Glomerular endothelial cell (primary cell): ENCODE results near the gene DIP2B. TPM values are rescaled to one million over a fixed set of nuclear protein-coding genes. Genes with fewer than 3 reads are reported as not detected.
A peak's percentile ranks its signal among the peaks of the same experiment; 100 is the strongest.

Experiments used
- DNase-seq: peaks from one replicate; pipeline ENCODE4 v3.0.0-alpha.2; 2011; ENCODE audit warnings: low read depth, low spot score; ENCODE audit errors: extremely low read depth
- total RNA-seq: library from RNA; depleted of rRNA; stranded (reverse); fragments of >200 nt; gene quantifications from 2 replicates; pipeline ENCODE4 v1.2.3, GENCODE V29; 2015

The DIP2B gene
- total RNA-seq, 1 donor from 2014 or later = 33.7 TPM

DNA sequence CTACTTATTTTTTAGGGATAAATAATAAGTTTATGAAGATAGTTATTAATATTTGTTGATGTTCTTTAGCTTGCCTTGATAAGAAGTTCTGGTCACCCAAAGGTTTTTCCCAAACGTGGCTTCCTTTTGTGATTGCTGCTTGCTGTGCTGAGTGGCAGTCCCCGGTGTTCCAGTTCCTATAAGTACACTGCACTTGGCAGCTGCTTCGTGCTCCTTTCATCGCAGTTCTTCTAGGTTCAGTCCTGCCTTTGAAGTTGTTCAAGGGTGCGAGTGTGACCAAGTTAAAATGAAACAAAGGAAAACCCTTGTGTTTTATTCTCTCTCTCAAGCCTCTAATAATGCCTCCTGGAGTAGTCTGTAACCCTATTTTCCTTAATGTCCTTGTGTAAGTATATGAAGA is 130.6 kb downstream of the DIP2B start:
- DNase-seq = no peak

DNA sequence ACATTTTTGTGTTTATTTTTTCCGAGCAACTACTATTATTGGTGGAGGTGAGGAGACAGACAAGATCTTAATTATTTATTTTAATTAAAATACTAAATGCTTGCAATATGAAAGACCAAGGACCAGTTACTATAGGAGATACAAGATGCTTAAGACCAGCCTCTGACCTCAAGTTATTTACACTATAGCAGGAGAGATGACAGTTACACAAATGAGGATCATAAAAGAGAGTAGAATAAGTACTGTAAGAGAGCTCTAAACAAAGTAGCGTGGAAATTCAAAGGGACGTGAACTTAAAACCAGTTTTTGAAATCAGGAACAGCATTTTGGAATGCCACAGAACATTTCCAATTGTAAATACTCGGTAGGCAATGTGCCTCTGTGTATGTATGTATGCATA is 131.1 kb downstream of the DIP2B start:
- DNase-seq = no peak

DNA sequence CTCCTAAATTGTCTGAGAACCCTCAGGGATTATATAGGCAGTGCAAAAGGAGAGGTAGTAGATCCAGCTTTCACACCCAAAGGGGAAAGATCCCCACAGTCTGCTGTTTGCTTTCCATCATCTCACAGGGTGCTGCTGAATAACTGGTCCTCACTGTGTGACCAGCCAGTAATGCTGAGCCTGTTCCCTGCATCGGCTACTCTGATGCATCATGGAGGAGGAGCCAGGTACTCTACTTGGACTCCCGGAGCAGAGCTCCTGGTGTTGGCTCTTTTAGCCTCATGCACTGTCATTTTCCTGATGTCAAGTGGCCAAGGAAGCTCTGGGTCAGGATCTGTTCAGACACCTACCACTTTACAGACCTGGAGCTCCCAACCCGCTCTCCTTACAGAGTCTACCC is 131.7 kb downstream of the DIP2B start:
- no peak for DNase-seq

DNA sequence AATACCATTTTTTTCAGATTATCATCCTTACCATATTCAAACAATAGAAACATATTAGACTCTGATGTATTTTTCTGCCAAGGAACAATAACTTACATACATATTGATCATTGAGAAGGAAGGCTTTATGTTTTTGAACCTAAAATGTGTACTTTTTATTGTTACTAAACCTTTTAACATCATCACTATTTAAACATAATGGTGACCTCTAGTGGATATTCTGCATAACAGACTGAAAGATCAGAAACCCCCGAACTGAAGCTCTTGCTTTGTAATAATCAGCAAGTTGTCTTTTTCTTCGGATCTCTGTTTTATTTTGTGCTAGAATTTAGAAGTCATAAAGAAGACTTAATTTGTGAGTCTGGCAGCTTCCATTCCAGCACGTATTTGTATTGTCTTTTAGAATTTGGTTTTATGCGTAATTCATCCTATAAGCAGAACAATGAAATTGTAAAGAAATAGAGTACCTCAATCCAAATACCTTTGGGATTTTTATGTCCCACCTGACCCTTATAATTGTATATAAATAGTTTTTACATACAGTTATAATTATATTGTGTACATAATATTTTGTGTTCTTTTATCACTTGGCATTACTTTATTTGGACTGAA is 133.2 kb downstream of the DIP2B start:
- peak; percentile 47 for DNase-seq

DNA sequence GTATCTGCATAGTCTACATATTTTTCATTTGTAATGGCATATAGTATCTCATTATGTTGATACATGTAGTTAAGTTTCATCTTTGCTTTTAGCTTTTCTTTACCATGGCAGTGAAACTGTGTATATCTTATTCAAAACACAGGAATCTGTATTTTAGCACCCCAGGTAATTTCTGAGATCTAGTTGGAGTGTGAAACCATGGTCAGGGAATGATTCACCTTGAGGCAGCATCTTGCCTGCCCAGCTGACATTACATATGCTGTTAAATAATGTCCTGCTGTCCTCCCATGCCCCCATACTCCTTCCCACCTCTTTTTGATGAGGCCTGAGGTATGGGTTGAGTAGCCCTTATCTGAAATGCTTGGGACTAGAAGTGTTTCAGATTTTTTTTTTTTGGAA is 133.7 kb downstream of the DIP2B start:
- DNase-seq = no peak

DNA sequence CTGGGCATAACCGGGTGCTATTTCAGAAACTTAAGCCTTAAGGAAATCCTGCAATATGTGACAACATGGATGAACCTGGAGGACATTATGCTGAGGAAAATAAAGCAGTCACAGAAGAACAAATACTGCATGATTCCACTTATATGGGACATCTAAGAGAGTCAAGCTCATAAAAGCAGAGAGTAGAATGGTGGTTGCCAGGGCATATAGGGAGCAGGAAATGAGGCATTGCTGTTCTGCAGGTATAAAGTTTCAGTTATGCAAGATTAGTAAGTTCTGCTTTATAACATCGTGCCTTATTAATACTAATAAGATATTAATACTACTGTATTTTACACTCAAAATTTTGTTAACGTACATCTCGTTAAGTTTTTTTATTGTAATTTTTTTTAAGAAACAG is 134.9 kb downstream of the DIP2B start:
- no peak for DNase-seq

DNA sequence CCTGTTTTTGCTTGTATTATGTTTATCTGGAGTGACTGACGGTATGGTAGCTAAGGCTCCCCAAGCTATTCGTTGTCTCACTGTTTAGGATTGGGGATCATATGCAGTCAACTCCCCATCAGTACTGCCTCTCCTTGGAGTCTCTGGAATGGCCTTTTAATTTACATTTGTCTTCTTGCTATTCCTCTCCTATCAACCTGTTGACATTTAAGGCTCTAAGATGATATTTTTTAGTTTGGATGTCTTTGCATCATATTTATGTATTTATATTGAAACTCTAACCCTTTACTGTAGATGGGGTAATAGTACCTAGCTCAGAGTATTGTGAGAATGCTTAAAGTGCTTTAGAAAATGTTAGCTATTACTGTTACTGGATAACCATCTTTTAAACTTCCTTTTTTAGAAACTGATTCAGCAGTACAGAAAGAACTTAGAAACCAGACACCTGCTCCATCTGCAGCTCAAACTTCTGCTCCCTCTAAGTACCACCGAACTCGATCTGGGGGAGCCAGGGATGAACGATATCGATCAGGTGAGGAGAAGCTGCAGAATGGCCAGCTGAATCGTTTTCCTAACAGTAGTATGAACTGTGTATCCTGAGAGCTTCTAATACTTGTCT is 135.6 kb downstream of the DIP2B start:
- no peak for DNase-seq

DNA sequence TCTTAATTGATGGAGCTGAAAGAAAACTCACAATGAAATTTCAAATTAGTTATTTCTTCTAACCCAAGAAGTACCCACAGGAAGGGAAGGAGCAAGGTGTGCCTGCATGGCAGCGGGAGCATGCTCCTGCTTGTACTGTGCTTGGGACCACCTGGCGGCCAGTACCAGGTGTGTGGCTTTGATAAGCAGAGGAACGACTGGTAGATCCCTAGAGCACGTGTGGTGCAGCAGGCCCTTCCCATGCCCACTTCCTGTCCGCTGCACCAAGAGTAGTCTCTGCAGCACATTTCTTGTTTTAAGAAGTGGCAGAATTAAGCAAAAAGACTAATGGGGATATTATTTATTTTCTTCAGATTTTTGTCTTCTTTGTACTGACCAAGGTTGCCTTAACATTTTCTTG is 136.8 kb downstream of the DIP2B start:
- DNase-seq = no peak

DNA sequence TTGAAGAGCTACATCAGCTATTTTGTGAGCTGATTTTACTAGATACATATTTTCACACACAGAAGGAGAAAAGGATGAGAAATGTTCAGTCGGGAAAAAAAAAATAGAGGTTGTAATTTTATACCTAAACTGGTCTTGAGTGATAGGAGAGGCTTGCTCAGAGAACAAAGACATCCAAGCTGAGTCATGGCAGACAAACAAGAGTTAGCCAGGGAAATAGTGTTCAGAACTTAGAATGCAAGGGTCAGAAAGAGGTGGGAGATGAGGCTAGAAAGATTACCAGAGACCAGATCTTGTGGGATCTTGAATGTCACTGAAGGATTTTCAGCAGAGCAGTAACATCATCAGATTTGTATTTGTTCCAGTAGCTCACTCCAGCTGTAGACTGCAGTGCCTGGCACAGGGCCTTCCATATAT is 137.3 kb downstream of the DIP2B start:
- DNase-seq = peak; percentile 48

DNA sequence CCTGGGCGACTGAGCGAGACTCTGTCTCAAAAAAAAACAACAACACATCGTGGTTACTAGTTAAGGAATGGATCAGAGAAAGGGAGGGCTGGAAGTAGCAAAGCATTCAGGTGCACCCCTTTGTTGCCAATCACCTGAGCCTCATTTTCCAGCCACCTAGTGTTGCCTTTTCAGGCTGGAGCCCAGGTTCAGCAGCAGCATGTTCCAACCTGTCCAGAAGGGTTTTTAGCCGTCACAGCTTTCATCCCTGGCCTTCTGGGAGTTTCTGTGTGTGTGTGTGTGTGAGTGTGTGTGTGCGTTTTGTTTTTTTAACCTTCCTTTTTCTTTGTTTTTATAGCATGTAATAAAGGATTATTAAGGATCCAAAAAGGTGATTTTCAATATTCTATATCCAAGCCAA is 138.0 kb downstream of the DIP2B start:
- DNase-seq = no peak

DNA sequence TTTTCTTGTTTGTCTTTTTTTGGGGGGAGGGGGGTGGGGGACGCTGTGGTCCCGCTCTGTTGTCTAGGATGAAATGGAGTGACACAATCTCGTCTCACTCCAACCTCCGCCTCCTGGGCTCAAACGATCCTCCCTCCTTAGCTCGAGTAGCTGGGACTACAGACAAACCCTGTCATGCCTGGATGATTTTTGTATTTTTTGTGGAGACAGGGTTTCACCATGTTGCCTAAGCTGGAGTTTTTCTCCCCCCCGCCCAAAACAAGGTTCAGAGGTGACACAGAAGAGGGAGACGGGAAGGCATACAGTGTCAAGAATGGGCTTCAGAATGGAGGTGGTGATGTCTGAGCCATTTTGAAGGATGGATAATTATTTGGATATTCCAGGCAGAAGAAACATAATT is 142.2 kb downstream of the DIP2B start:
- no peak for DNase-seq

DNA sequence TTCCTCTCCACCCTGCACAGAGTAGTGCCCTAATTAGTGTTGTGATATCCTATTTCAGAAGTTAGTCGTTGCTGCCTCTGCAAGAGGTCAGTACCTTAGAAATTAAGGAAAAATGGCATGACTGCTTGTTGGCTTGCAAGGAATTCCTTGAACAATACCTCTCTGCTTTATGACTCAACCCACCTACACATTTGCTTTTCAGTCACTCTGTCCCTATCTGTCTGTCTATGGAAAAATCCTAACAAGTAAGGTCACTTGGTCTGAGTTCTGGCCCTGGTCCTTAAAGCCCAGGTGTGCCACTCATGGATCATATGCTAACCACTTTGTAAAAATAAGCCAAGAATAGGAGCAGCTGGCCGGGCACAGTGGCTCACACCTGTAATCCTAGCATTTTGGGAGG is 142.7 kb downstream of the DIP2B start:
- DNase-seq = no peak

DNA sequence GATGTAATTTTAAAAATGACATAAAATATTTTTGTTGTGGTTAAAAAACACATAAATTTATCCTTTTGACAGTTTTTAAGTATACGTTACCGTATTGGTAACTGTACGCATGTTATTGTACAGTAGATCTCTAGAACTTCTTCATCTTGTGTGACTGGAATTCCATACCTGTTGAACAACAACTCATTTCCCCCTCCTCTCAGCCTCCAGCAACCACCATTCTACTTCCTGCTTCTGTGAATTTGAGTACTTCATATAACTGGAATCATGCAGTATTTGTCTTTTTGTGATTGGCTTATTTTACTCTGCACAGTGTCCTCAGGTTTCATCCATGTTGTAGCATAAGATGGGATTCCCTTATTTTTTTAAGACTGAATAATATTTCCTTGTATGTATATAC is 145.5 kb downstream of the DIP2B start:
- DNase-seq = no peak

DNA sequence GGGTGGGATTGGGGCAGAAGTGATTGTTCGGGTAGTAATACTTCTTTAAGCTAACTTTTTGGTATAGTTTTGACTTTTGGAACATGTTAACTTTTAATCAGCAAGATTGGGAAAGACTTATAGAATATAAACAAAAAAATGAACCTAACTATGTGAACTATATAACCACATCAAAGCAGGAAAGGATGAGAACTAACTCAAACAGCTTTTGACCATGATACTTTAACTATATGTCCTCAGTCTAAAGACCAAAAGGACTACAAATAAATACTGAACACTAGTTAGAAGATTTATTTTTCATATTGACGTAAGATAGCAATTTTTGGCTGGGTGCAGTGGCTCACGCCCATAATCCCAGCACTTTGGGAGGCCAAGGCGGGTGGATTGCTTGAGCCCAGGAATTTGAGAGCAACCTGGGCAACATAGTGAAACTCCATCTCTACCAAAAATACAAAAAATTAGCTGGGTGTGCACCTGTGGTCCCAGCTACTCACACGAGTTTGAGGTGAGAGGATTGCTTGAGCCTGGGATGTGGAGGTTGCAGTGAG is 150.7 kb downstream of the DIP2B start:
- no peak for DNase-seq

DNA sequence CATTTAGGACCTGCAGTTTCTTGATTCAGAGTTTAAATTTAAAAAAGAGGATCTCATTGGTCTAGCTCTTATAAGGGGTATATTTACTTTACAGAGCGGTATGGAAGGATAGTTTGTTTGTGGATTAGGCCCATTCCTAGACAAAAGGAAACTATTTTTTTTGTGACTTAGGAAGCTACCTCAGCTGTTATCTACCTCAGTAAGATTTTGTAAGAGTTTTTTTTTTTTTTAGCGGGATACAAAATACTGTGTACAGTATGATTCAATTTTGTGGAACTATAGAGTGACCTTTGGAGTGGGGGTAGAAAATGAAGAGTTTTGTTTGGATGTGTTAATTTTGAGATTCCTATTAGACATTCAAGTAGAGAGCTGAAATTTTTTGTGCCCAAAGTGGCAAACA is 154.5 kb downstream of the DIP2B start:
- DNase-seq = no peak

DNA sequence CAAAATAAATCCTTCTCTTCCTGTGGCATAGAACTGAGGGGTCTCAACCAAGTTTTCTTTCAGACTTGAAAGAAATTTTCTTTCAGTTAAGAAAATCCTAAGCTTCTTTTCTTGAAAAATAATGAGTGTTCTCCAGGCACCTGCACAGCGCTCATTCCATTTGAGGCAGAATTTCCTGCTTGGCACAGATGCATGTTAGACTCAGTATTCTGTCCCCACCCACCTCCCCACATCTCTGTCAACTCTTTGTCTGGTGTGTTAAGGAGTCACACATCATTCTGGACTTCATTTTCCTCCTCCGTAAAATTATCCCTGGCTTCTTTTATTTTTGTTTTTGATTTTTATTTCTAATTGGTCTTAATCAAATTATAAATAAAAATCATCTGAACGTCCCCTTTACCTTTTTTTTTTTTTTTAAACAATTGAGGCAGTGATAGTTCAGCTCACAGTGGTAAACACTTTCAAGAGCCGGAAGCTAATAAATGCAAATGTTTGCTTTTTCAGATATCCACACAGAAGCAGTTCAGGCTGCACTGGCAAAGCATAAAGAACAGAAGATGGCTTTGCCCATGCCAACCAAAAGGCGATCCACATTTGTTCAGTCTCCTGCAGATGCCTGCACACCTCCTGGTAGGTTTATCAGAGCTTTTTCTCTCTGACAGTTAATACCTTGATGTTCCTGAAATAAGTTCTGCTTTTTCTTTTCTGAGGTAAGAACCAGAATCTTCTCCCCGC is 155.1 kb downstream of the DIP2B start:
- no peak for DNase-seq

DNA sequence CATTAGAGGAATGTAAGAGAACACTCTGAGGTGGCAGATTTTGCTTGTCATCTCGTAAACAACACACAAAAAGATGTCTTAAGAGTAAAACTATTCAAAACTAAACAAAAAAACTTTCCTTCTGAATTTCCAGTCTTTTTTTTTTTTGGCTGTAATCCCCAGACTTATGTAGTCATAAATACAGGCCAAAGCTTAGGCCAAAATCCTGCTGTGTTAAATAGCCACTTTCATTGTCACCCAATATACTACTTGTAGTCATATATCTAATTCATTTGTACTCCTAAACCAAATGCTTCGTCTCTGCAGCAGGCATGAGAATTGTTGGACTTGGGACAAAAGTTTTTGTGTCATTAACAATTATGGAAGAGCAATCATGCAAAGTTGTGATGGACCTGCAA is 155.6 kb downstream of the DIP2B start:
- DNase-seq = no peak

DNA sequence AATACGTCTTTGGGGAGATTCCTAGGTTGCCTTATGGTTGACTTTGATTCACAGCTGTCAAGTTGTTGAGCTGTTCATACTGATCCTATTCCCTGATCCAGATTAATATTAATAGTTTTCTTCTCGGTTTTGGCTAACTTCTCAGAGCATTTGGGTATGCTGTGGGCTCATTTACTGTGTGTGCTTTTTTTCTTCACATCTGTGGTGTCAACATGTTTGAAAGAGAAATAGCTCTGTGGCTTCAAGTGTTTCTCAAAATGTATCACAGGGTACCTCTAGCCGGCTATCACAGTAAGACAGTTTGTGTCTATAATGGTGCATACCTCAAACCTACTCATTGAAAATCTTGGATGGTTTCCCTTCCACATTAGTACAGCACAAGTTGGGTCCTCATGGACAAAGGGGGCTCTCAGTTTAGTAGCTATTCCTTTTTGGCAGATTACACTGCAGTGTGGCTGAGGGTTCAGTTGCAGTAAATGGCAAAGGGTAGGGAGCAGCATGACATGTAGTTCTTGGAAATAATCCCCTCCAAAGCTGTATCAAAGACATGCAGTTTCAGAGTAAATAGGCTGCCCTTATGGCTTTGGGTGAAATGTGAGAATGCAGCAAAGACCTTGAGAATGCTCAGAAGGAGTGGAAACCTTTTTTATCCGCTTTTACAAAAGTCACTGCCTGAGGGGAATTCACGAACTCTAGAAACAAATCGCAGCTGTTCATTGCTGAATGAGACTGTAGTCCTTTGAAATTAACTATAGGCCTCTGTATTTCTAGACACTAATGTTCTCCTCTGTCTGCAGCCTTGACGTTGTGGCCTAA is 156.7 kb downstream of the DIP2B start:
- no peak for DNase-seq

DNA sequence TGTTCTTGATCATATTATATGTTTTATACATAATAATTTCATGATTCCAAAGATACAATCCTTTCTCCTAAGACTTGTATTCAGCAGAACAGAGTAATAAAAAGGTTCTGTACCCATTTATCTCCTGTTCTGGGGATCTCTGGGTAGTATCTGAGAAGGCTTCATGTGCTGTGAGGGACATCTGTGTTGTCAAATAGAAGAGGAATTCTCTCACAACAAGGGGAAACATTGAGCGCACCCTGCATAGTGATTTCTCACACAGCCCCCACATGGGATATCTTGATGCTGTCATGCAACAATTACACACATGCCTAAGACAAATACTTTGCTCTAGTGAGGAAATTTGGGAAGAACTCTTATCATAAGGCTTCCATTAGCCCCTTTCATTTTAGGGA is 157.3 kb downstream of the DIP2B start:
- no peak for DNase-seq

DNA sequence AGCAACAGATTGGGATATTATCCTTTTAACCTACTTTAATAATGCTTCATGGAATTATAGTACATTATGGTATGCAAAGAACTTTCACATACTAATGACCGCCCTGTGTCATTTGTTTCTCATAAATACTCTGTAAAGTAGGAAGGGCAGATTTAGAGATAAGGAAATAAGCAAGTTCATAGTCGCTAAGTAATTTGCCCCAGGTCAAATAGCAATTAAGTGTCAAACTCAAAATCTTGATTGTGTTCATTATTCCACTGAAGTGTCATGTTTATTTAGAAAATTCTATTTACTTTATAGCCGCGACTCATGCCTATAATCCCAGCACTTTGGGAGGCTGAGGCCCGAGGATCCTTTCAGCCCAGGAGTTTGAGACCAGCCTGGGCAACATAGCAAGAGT is 160.4 kb downstream of the DIP2B start:
- DNase-seq = no peak

DNA sequence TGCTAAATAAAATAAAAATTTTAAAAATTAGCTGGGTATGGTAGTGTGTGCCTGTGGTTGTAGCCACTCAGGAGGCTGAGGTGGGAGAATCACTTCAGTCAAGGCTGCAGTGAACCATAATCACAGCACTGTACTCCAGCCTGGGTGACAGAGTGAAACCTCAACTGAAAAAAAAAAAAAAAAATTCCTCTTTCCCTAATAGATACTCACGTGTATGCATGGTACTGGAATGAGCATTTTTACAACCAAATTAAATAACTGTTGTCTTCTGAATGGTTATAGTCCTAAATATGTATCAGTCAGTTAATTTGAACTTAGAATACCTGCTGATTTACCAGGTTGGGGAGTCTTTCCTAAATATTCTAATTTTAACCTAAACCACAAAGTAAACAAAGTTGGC is 160.8 kb downstream of the DIP2B start:
- no peak for DNase-seq
